ENCODE results near the gene NUP205. TPM values are rescaled to one million over a fixed set of nuclear protein-coding genes. Genes with fewer than 3 reads are reported as not detected.
"Not testable (repeated sequence)": the region's sequence is repeated elsewhere in the genome, so short reads cannot be mapped to it uniquely, and the experiment has no call there.

NUP205 gene
- total RNA-seq, 1 experiment from 2014 or later: 171 TPM

- CTCF ChIA-PET; H3K4me3 Mint-ChIP-seq; H3K27ac Mint-ChIP-seq; H3K27me3 Mint-ChIP-seq (ENCODE audit: low read depth); POLR2A ChIA-PET; H3K4me1 Mint-ChIP-seq; ATAC-seq; DNase-seq (ENCODE audit: low spot score): not testable (repeated sequence)
- Mint-ChIP-seq H3K9me3 (peaks cover 14% of the 10 kb centered on the region), H3K36me3 (peaks cover 28% of the 10 kb centered on the region)
Observed at GRCh38 chr7:135668852-135669395, 111.2 kb downstream of the NUP205 start.

- ChIA-PET CTCF (interaction anchor here (0.6 to 0.7 kb wide), 3 partner anchors 69 to 459 kb away, joined by 3 to 4 read pairs (median 4); partner anchors contain the start of gene WDR91), POLR2A (no interaction called here)
- no peak for DNase-seq (ENCODE audit: low spot score)
- peaks cover 14% of the 10 kb centered on the region for H3K9me3 Mint-ChIP-seq
- no peaks in the 10 kb centered on the region for H3K27me3 Mint-ChIP-seq (ENCODE audit: low read depth)
- no peak overlapping the region for H3K27ac Mint-ChIP-seq
- ATAC-seq: no peak
- H3K36me3 Mint-ChIP-seq: peaks cover 35% of the 10 kb centered on the region
- H3K4me3 Mint-ChIP-seq: no peak overlapping the region
- H3K4me1 Mint-ChIP-seq: peaks cover 7% of the 10 kb centered on the region
- no peak for TF ChIP-seq FOXP4 (CRISPR knock-in tag; IDR thresholded peaks at IDR 0.05)
- no peak for TF ChIP-seq ZBTB43 (CRISPR knock-in tag; IDR thresholded peaks at IDR 0.05)
- no peak for TF ChIP-seq ZNF425 (CRISPR knock-in tag; conservative IDR thresholded peaks at IDR 0.05)
- no peak for TF ChIP-seq ZMAT4 (CRISPR knock-in tag; IDR thresholded peaks at IDR 0.05)
- TF ChIP-seq USF2 (CRISPR knock-in tag; IDR thresholded peaks at IDR 0.05): no peak
- no peak for TF ChIP-seq PREB (CRISPR knock-in tag; IDR thresholded peaks at IDR 0.05; ENCODE audit: borderline replicate concordance)
- no peak for TF ChIP-seq ZNF671 (CRISPR knock-in tag; IDR thresholded peaks at IDR 0.05)
- no peak for TF ChIP-seq JUN (CRISPR knock-in tag; IDR thresholded peaks at IDR 0.05)
- TF ChIP-seq TP53 (CRISPR knock-in tag; IDR thresholded peaks at IDR 0.05): no peak
- no peak for TF ChIP-seq ZNF532 (CRISPR knock-in tag; IDR thresholded peaks at IDR 0.05; ENCODE audit: borderline replicate concordance)
- TF ChIP-seq SMAD3 (CRISPR knock-in tag; IDR thresholded peaks at IDR 0.05; ENCODE audit: borderline replicate concordance): no peak
- TF ChIP-seq ATF2 (CRISPR knock-in tag; IDR thresholded peaks at IDR 0.05; ENCODE audit: borderline replicate concordance, low read depth): no peak
- TF ChIP-seq NR2C2 (CRISPR knock-in tag; IDR thresholded peaks at IDR 0.05): no peak
- no peak for TF ChIP-seq FOXP1 (CRISPR knock-in tag; IDR thresholded peaks at IDR 0.05; ENCODE audit: borderline replicate concordance)
Observed at GRCh38 chr7:135669774-135670173, 112.1 kb downstream of the NUP205 start.

All from WTC11 (cell line).